H1 (cell line): Measurements from ENCODE around the gene LSR. TPM values are rescaled to one million over a fixed set of nuclear protein-coding genes. Genes with fewer than 3 reads are reported as not detected.

Source experiments
- CTCF ChIA-PET: fragments of 300-600 bp; sonication (Branson Sonifier 250); formaldehyde crosslinking; loops from one replicate; lab custom pipeline; 2021; ENCODE audit not compliant: partially characterized antibody; lab: Charles Lee
- POLR2A ChIA-PET: fragments of 300-600 bp; sonication (Branson Sonifier 250); formaldehyde crosslinking; loops from one replicate; lab custom pipeline; 2021; ENCODE audit warnings: inconsistent platforms; ENCODE audit not compliant: partially characterized antibody; lab: Charles Lee
- DNase-seq, 2 experiments: peaks; one replicate each; pipeline versions ENCODE4 v3.0.0 to v3.0.0-alpha.2; 2010 to 2022; ENCODE audit warnings: low spot score in 2 of 2, low read depth in 1 of 2, mixed read lengths in 1 of 2
- FAIRE-seq: peaks from 2 replicates; lab custom pipeline; 2011; peaks lifted over from hg19 to GRCh38; lab: Jason Lieb, UNC
- H2AFZ ChIP-seq: 2 replicates; pipeline ENCODE4 v1.8.1; 2012; ENCODE audit warnings: low read length, inconsistent platforms
- H2AK5ac ChIP-seq: 2 replicates; pipeline ENCODE4 v1.6.1; 2013; ENCODE audit warnings: low read depth, low read length
- H2BK120ac ChIP-seq: replicated peaks from 2 replicates; pipeline ENCODE3; 2013; ENCODE audit warnings: low read depth, low read length, inconsistent platforms
- H2BK12ac ChIP-seq: 2 replicates; pipeline ENCODE4 v1.6.1; 2013; ENCODE audit warnings: low read depth, low read length
- H2BK15ac ChIP-seq: 2 replicates; pipeline ENCODE4 v1.6.1; 2013; ENCODE audit warnings: low read length
- H2BK20ac ChIP-seq: 2 replicates; pipeline ENCODE4 v1.6.1; 2013; ENCODE audit warnings: low read length
- H2BK5ac ChIP-seq: 2 replicates; pipeline ENCODE4 v1.6.1; 2013; ENCODE audit warnings: low read depth, low read length
- H3K14ac ChIP-seq: 2 replicates; pipeline ENCODE4 v1.6.1; 2013; ENCODE audit warnings: inconsistent platforms; ENCODE audit not compliant: insufficient read length
- H3K18ac ChIP-seq: 2 replicates; pipeline ENCODE4 v1.6.1; 2013; ENCODE audit warnings: low read length; ENCODE audit errors: extremely low read depth
- H3K23ac ChIP-seq: 2 replicates; pipeline ENCODE4 v1.6.1; 2013; ENCODE audit warnings: inconsistent platforms; ENCODE audit not compliant: insufficient read length
- H3K23me2 ChIP-seq: 2 replicates; pipeline ENCODE4 v1.6.1; 2013; ENCODE audit warnings: low read depth, low read length
- H3K27ac ChIP-seq: 2 replicates; pipeline ENCODE4 v1.6.1; 2011; ENCODE audit warnings: low read depth, low read length, inconsistent platforms
- H3K27me3 ChIP-seq, 4 experiments: replicated peaks in 1 of 4; 1 replicate in 1 of 4; 2 replicates in 3 of 4; pipeline versions ENCODE4 v1.6.1 to v1.8.1; 2011 to 2013; ENCODE audit warnings: low read length in 3 of 4, mild to moderate bottlenecking in 3 of 4, inconsistent platforms in 2 of 4, mixed read lengths in 2 of 4, moderate library complexity in 1 of 4; ENCODE audit not compliant: control insufficient read depth in 3 of 4, insufficient read depth in 3 of 4; ENCODE audit errors: extremely low read depth in 1 of 4
- H3K36me3 ChIP-seq, 4 experiments: 2 replicates each; pipeline versions ENCODE4 v1.6.1 to v1.8.1; 2011 to 2013; ENCODE audit warnings: mild to moderate bottlenecking in 4 of 4, low read length in 3 of 4, moderate library complexity in 2 of 4, control low read depth in 1 of 4, inconsistent platforms in 1 of 4; ENCODE audit not compliant: insufficient read depth in 4 of 4, control insufficient read depth in 2 of 4
- H3K4ac ChIP-seq: replicated peaks from 2 replicates; pipeline ENCODE3; 2013; ENCODE audit warnings: low read length, low read depth, mixed read lengths, inconsistent platforms; ENCODE audit not compliant: insufficient read length
- H3K4me1 ChIP-seq, 4 experiments: replicated peaks in 1 of 4; 1 replicate in 1 of 4; 2 replicates in 3 of 4; pipeline versions ENCODE4 v1.6.1 to v1.8.1; 2011 to 2013; ENCODE audit warnings: low read length in 3 of 4, inconsistent platforms in 2 of 4, mixed read lengths in 1 of 4; ENCODE audit not compliant: insufficient read depth in 4 of 4, control insufficient read depth in 3 of 4
- H3K4me2 ChIP-seq, 2 experiments: 2 replicates each; pipeline versions ENCODE4 v1.6.1 to v1.8.1; 2011 to 2013; ENCODE audit warnings: low read depth in 2 of 2, low read length in 2 of 2, control low read depth in 1 of 2, inconsistent platforms in 1 of 2, mild to moderate bottlenecking in 1 of 2; ENCODE audit not compliant: insufficient read depth in 1 of 2
- H3K4me3 ChIP-seq, 4 experiments: fragments of 200-600, 300-600 bp in 1 of 4; sonication (generic), shearing (Covaris generic), sonication (Bioruptor Twin) in 1 of 4; 2 replicates each; pipeline versions ENCODE4 v1.5.1 to v1.8.1; 2011 to 2016; ENCODE audit warnings: low read length in 4 of 4, low read depth in 3 of 4, control low read depth in 2 of 4, inconsistent platforms in 2 of 4, mild to moderate bottlenecking in 2 of 4, mixed read lengths in 1 of 4, moderate library complexity in 1 of 4; ENCODE audit not compliant: insufficient read depth in 2 of 4; ENCODE audit errors: extremely low read depth in 1 of 4
- H3K56ac ChIP-seq: replicated peaks from 2 replicates; pipeline ENCODE3; 2013; ENCODE audit warnings: low read depth, mild to moderate bottlenecking, mixed read lengths, low read length, inconsistent platforms; ENCODE audit not compliant: insufficient read length
- H3K79me1 ChIP-seq: 2 replicates; pipeline ENCODE4 v1.6.1; 2013; ENCODE audit warnings: low read depth, low read length, control low read depth
- H3K79me2 ChIP-seq, 2 experiments: 2 replicates each; pipeline versions ENCODE4 v1.6.1 to v1.8.1; 2012 to 2013; ENCODE audit warnings: low read length in 2 of 2, mild to moderate bottlenecking in 2 of 2, inconsistent platforms in 1 of 2; ENCODE audit not compliant: insufficient read depth in 2 of 2, control insufficient read depth in 1 of 2
- H3K9ac ChIP-seq, 4 experiments: replicated peaks in 1 of 4; 1 replicate in 1 of 4; 2 replicates in 3 of 4; pipeline versions ENCODE4 v1.6.1 to v1.8.1; 2011 to 2013; ENCODE audit warnings: low read depth in 3 of 4, low read length in 3 of 4, control low read depth in 2 of 4, mild to moderate bottlenecking in 2 of 4, moderate library complexity in 2 of 4, inconsistent platforms in 1 of 4; ENCODE audit errors: extremely low read depth in 1 of 4
- H3K9me3 ChIP-seq, 2 experiments: 2 replicates each; pipeline versions ENCODE4 v1.6.1 to v1.8.1; 2012 to 2013; ENCODE audit warnings: mild to moderate bottlenecking in 2 of 2, moderate library complexity in 2 of 2, control low read depth in 1 of 2, inconsistent platforms in 1 of 2, low read depth in 1 of 2, low read length in 1 of 2, mixed read lengths in 1 of 2; ENCODE audit not compliant: insufficient read depth in 2 of 2
- H4K20me1 ChIP-seq, 2 experiments: replicated peaks in 1 of 2; 2 replicates each; pipeline versions ENCODE3 to v1.8.1; 2011 to 2013; ENCODE audit warnings: inconsistent platforms in 2 of 2, low read length in 2 of 2, mild to moderate bottlenecking in 1 of 2; ENCODE audit not compliant: insufficient read depth in 2 of 2, control insufficient read depth in 1 of 2
- H4K5ac ChIP-seq: 2 replicates; pipeline ENCODE4 v1.6.1; 2013; ENCODE audit warnings: low read length, low read depth, mixed read lengths, inconsistent platforms; ENCODE audit not compliant: insufficient read length
- H4K8ac ChIP-seq: 2 replicates; pipeline ENCODE4 v1.8.0; 2013; ENCODE audit warnings: mild to moderate bottlenecking, moderate library complexity, low read length, inconsistent platforms; ENCODE audit not compliant: insufficient read depth; ENCODE audit errors: extremely low read depth
- H4K91ac ChIP-seq: replicated peaks from 2 replicates; pipeline ENCODE3; 2013; ENCODE audit warnings: low read length, mixed read lengths, inconsistent platforms; ENCODE audit not compliant: insufficient read length
- ASH2L ChIP-seq: fragments of 200-600, 300-600 bp; sonication (generic); IDR thresholded peaks from one replicate; pipeline ENCODE4 v1.7.1; 2017; ENCODE audit warnings: low read length
- CTBP2 ChIP-seq: IDR thresholded peaks from 2 replicates; pipeline ENCODE4 v1.7.0; 2011; ENCODE audit warnings: borderline replicate concordance, mild to moderate bottlenecking, moderate library complexity, mixed read lengths, low read length; ENCODE audit not compliant: insufficient read depth, insufficient read length
- JUND ChIP-seq: IDR thresholded peaks from 2 replicates; pipeline ENCODE4 v1.6.1; 2011; ENCODE audit warnings: mild to moderate bottlenecking, improper control_type of control experiment, low read length
- MAFK ChIP-seq: IDR thresholded peaks from 2 replicates; pipeline ENCODE4 v1.6.1; 2012; ENCODE audit warnings: low read depth, mild to moderate bottlenecking, improper control_type of control experiment, low read length
- RNF2 ChIP-seq: fragments of 200-900, 300-1000 bp; sonication (generic); IDR thresholded peaks from 2 replicates; pipeline ENCODE4 v1.7.1; 2016; ENCODE audit warnings: borderline replicate concordance, low read depth, mild to moderate bottlenecking, antibody characterized with exemption, low read length; ENCODE audit not compliant: poor library complexity, severe bottlenecking; ENCODE audit errors: missing control alignments
- SP2 ChIP-seq: IDR thresholded peaks from 2 replicates; pipeline ENCODE4 v1.6.1; 2012; ENCODE audit warnings: mild to moderate bottlenecking, low read length, inconsistent platforms
- SRF ChIP-seq: IDR thresholded peaks from 2 replicates; pipeline ENCODE4 v1.6.1; 2011; ENCODE audit warnings: mild to moderate bottlenecking, low read depth, low read length, moderate library complexity
- YY1 ChIP-seq: IDR thresholded peaks from 2 replicates; pipeline ENCODE4 v1.6.1; 2011; ENCODE audit warnings: low read depth, mild to moderate bottlenecking, low read length
- ZNF274 ChIP-seq: IDR thresholded peaks from 2 replicates; pipeline ENCODE4 v1.7.0; 2012; ENCODE audit warnings: low read length, borderline replicate concordance; ENCODE audit errors: extremely low read depth
- WGBS, 2 experiments: shearing (Covaris generic) in 1 of 2; methylation state at CpG; one replicate each; pipeline versions ENCODE4 v1.1.6 to v1.1.7; 2013 to 2015; ENCODE audit warnings: low lambda C conversion rate in 2 of 2, mixed read lengths in 2 of 2, inconsistent platforms in 1 of 2, low coverage in 1 of 2, missing lambda C conversion rate in 1 of 2; ENCODE audit not compliant: insufficient replicate concordance in 2 of 2, insufficient coverage in 1 of 2, insufficient read length in 1 of 2; ENCODE audit errors: extremely low coverage in 1 of 2, missing lambda C conversion rate in 1 of 2; 5-methylcytosine and 5-hydroxymethylcytosine counted together
- polyA plus RNA-seq, 7 experiments: library from polyadenylated mRNA; depleted of rRNA in 3 of 7; stranded (reverse) in 5 of 7; unstranded in 2 of 7; fragments of >200 nt in 5 of 7; fragments of 200-250 nt in 2 of 7; gene quantifications; 1 replicate in 5 of 7; 2 replicates in 1 of 7; 4 replicates in 1 of 7; pipeline versions ENCODE4 v1.2.1 to v1.2.3, GENCODE V29; 2011 to 2013; ENCODE audit warnings: missing spikeins in 2 of 7, mixed read lengths in 2 of 7
- total RNA-seq: library from RNA; stranded (reverse); fragmentation: NEBNext Ultra II Directional; extraction: Animal tissue kit (Norgen Biotek cat#: 25700); gene quantifications from 2 replicates; pipeline ENCODE4 v1.2.1, GENCODE V29; 2021

Gene LSR
- total and polyA plus RNA-seq, 2 of the 8 experiments (the other 6 are each of a cell fraction or from before 2014, with no cell fraction given), result 159 to 186 TPM

- no peak overlapping the region for H3K23ac ChIP-seq
- no peaks in the 10 kb centered on the region for H3K79me2 ChIP-seq
- CTCF ChIA-PET, result interaction anchor here (1.2 to 1.8 kb wide), 3 partner anchors 11 to 72 kb away, joined by 4 to 5 read pairs (median 4); no protein-coding TSS in a partner anchor
- TF ChIP-seq CTBP2 (no peak), ZNF274 (no peak), RNF2 (no peak), SP2 (no peak), SRF (no peak), JUND (no peak), YY1 (no peak), MAFK (no peak), ASH2L (no peak)
- H3K9ac ChIP-seq, result no peak overlapping the region
- no peak overlapping the region for H3K4me2 ChIP-seq
- H2BK120ac ChIP-seq, result no peak overlapping the region
- no peaks in the 10 kb centered on the region for H3K23me2 ChIP-seq
- no peak overlapping the region for H3K27ac ChIP-seq
- POLR2A ChIA-PET, result interaction anchor here (0.9 to 5.5 kb wide), 10 partner anchors 8 to 216 kb away, joined by 3 to 28 read pairs (median 10); partner anchors contain the start of genes MAG and USF2
- no peak overlapping the region for H2BK5ac ChIP-seq
- no peak overlapping the region for H3K56ac ChIP-seq
- no peak overlapping the region for H3K18ac ChIP-seq
- H3K9me3 ChIP-seq, result no peaks in the 10 kb centered on the region
- no peaks in the 10 kb centered on the region for H3K27me3 ChIP-seq
- H2AFZ ChIP-seq, result no peak overlapping the region
- no peak for DNase-seq
- no peak overlapping the region for H4K91ac ChIP-seq
- H2BK15ac ChIP-seq, result no peak overlapping the region
- peaks cover 0 to 7% (median 5%) of the 10 kb centered on the region in 4 experiments; a peak in 5 of 7 replicates for H3K4me1 ChIP-seq
- no peak overlapping the region for H3K4me3 ChIP-seq
- H3K79me1 ChIP-seq, result no peaks in the 10 kb centered on the region
- H4K8ac ChIP-seq, result no peak overlapping the region
- peaks cover 0 to 4% of the 10 kb centered on the region in 2 experiments for H4K20me1 ChIP-seq
- 89% methylated on average over 4 of the region's 4 CpGs; no CpG with 5 or more reads in 1 of the 2 experiments for WGBS, 2 experiments
- no peak overlapping the region for H2BK20ac ChIP-seq
- FAIRE-seq, result no peak
- H2AK5ac ChIP-seq, result no peak overlapping the region
- H3K36me3 ChIP-seq, result peaks cover 3 to 5% (median 5%) of the 10 kb centered on the region in 4 experiments; a peak in 6 of 8 replicates
- no peak overlapping the region for H3K4ac ChIP-seq
- no peak overlapping the region for H2BK12ac ChIP-seq
- H3K14ac ChIP-seq, result no peak overlapping the region
- H4K5ac ChIP-seq, result no peak overlapping the region
Measured at GRCh38 chr19:35281303-35281702, 32.5 kb downstream of the LSR start.
